GM12878 (cell line): ENCODE data around the gene NPHP1. TPM values are rescaled to one million over a fixed set of nuclear protein-coding genes. Genes with fewer than 3 reads are reported as not detected.

Experiments used
- ATAC-seq: fragments of 200-7000 bp; cut with Tn5 transposase; 3 replicates; pipeline ENCODE4 v1.9.1; 2020; ENCODE audit warnings: mild to moderate bottlenecking, moderate library complexity
- BruUV-seq: library from RNA; stranded (reverse); fragments of 400-500 nt; replicated peaks from 2 replicates; lab custom pipeline; 2021; lab: Mats Ljungman, UMichigan
- CTCF ChIA-PET: fragments of 300-600 bp; sonication (Branson Sonifier 250); formaldehyde crosslinking; extraction: SDS; loops from one replicate; lab custom pipeline; 2021; ENCODE audit warnings: inconsistent platforms; lab: Yijun Ruan, JAX
- POLR2A ChIA-PET: fragments of 350-600 bp; formaldehyde crosslinking; extraction: SDS; loops from one replicate; lab custom pipeline; 2021; ENCODE audit warnings: inconsistent platforms; lab: Charles Lee
- RAD21 ChIA-PET: fragments of 300-600 bp; sonication (Branson Sonifier 250); formaldehyde crosslinking; loops from one replicate; lab custom pipeline; 2023; ENCODE audit warnings: antibody characterized with exemption; ENCODE audit not compliant: unreplicated experiment; lab: Charles Lee
- SMC1A ChIA-PET: fragments of 300-600 bp; sonication (Branson Sonifier 250); formaldehyde crosslinking; loops from one replicate; lab custom pipeline; 2023; ENCODE audit not compliant: unreplicated experiment, uncharacterized antibody; lab: Charles Lee
- DNase-seq: peaks from one replicate; pipeline ENCODE4 v3.0.0-alpha.2; 2011; ENCODE audit warnings: low read depth, low spot score
- FAIRE-seq: peaks from 3 replicates; lab custom pipeline; 2011; peaks lifted over from hg19 to GRCh38; lab: Jason Lieb, UNC
- H2AFZ ChIP-seq: 2 replicates; pipeline ENCODE4 v1.6.0; 2011; ENCODE audit warnings: low read depth, low read length, control low read depth; ENCODE audit not compliant: control insufficient read depth
- H3K27ac ChIP-seq: 2 replicates; pipeline ENCODE4 v1.5.1; 2011; ENCODE audit warnings: control low read depth; ENCODE audit not compliant: control insufficient read depth, insufficient read depth
- H3K27me3 ChIP-seq, 2 experiments: replicated peaks in 1 of 2; 2 replicates each; pipeline versions ENCODE4 v1.6.0 to v1.6.1; 2011; ENCODE audit warnings: low read length in 1 of 2; ENCODE audit not compliant: control insufficient read depth in 2 of 2, insufficient read depth in 2 of 2
- H3K36me3 ChIP-seq, 2 experiments: 2 replicates each; pipeline ENCODE4 v1.5.1; 2011; ENCODE audit warnings: low read length in 1 of 2; ENCODE audit not compliant: control insufficient read depth in 2 of 2, insufficient read depth in 2 of 2
- H3K4me1 ChIP-seq: 2 replicates; pipeline ENCODE4 v1.6.1; 2011; ENCODE audit warnings: mild to moderate bottlenecking, low read length, moderate library complexity, mixed read lengths; ENCODE audit not compliant: control insufficient read depth, insufficient read depth
- H3K4me2 ChIP-seq: 2 replicates; pipeline ENCODE4 v1.6.0; 2011; ENCODE audit warnings: control low read depth; ENCODE audit not compliant: control insufficient read depth, insufficient read depth
- H3K4me3 ChIP-seq: fragments of 200-600 bp; sonication (generic); 2 replicates; pipeline ENCODE4 v1.5.1; 2016
- H3K79me2 ChIP-seq: 2 replicates; pipeline ENCODE4 v1.6.0; 2011; ENCODE audit warnings: low read length; ENCODE audit not compliant: control insufficient read depth, insufficient read depth
- H3K9ac ChIP-seq: 2 replicates; pipeline ENCODE4 v1.8.0; 2011; ENCODE audit warnings: low read length, control low read depth, mixed read lengths; ENCODE audit not compliant: control insufficient read depth, insufficient read depth
- H3K9me3 ChIP-seq: replicated peaks from 3 replicates; pipeline ENCODE4 v1.5.1; 2011; ENCODE audit warnings: mild to moderate bottlenecking, low read length; ENCODE audit not compliant: control insufficient read depth, insufficient read depth
- H4K20me1 ChIP-seq: 2 replicates; pipeline ENCODE4 v1.6.0; 2011; ENCODE audit not compliant: control insufficient read depth, insufficient read depth
- ASH2L ChIP-seq: fragments of 300-600, 200-600 bp; sonication (generic); IDR thresholded peaks from 2 replicates; pipeline ENCODE4 v1.6.1; 2017; ENCODE audit warnings: low read depth, mild to moderate bottlenecking, borderline replicate concordance
- BCL11A ChIP-seq: IDR thresholded peaks from 2 replicates; pipeline ENCODE4 v1.6.1; 2011; ENCODE audit warnings: low read depth, low read length
- ETV6 ChIP-seq, 2 experiments: fragments of 450-650 bp in 1 of 2; IDR thresholded peaks in 1 of 2; conservative IDR thresholded peaks in 1 of 2; 2 replicates each; pipeline ENCODE4 v1.6.1; 2014; ENCODE audit warnings: antibody characterized with exemption in 1 of 2, borderline replicate concordance in 1 of 2, low read depth in 1 of 2, mild to moderate bottlenecking in 1 of 2, moderate library complexity in 1 of 2
- EZH2 ChIP-seq: IDR thresholded peaks from 2 replicates; pipeline ENCODE4 v1.6.1; 2012; ENCODE audit warnings: low read depth, mild to moderate bottlenecking, control low read depth, inconsistent platforms, low read length, borderline replicate concordance; ENCODE audit not compliant: control insufficient read depth
- FOS ChIP-seq: IDR thresholded peaks from 3 replicates; pipeline ENCODE4 v1.6.1; 2011; ENCODE audit warnings: borderline replicate concordance; ENCODE audit not compliant: insufficient read length; ENCODE audit errors: extremely low read depth
- HDAC6 ChIP-seq: fragments of 200-600 bp; sonication (generic); IDR thresholded peaks from one replicate; pipeline ENCODE4 v1.8.0; 2017; ENCODE audit warnings: antibody characterized with exemption; ENCODE audit not compliant: unreplicated experiment
- RUNX3 ChIP-seq: IDR thresholded peaks from 2 replicates; pipeline ENCODE4 v1.6.1; 2012; ENCODE audit warnings: low read length, inconsistent platforms
- SP1 ChIP-seq: IDR thresholded peaks from one replicate; pipeline ENCODE4 v1.6.1; 2011; ENCODE audit warnings: low read depth, low read length
- ZNF217 ChIP-seq: fragments of 450-650 bp; IDR thresholded peaks from 2 replicates; pipeline ENCODE4 v1.6.1; 2017; ENCODE audit warnings: antibody characterized with exemption, mild to moderate bottlenecking
- ZNF274 ChIP-seq: IDR thresholded peaks from one replicate; pipeline ENCODE4 v1.8.0; 2011; ENCODE audit not compliant: insufficient read length, insufficient read depth
- WGBS: methylation state at CpG from one replicate; pipeline ENCODE4 v1.1.6; 2016; ENCODE audit warnings: low lambda C conversion rate; ENCODE audit not compliant: insufficient replicate concordance, insufficient coverage; ENCODE audit errors: missing lambda C conversion rate; 5-methylcytosine and 5-hydroxymethylcytosine counted together
- in situ Hi-C: fragments of 300-500 bp; cut with MboI; formaldehyde crosslinking; loops from 9 replicates; pipeline ENCODE4 v1.14.3; 2018; ENCODE audit warnings: mixed read lengths
- intact Hi-C: fragments of 100-400 bp; cut with micrococcal nuclease; formaldehyde crosslinking; loops from one replicate; pipeline ENCODE4 v1.14.2; 2022; ENCODE audit not compliant: unreplicated experiment
- polyA plus RNA-seq, 11 experiments: library from polyadenylated mRNA; depleted of rRNA in 4 of 11; unstranded in 6 of 11; stranded (reverse) in 5 of 11; fragments of >200 nt; fragmentation: Nextera tagmentation in 4 of 11; fragmentation: Illumina TruSeq in 1 of 11; extraction: Ambion mirVana in 4 of 11; extraction: Trizol in 1 of 11; gene quantifications; 1 replicate in 1 of 11; 2 replicates in 10 of 11; pipeline versions ENCODE4 v1.2.1 to v1.2.3, GENCODE V29; 2011 to 2016; ENCODE audit warnings: inconsistent platforms in 2 of 11, missing spikeins in 2 of 11, low read depth in 1 of 11
- total RNA-seq, 4 experiments: library from RNA; depleted of rRNA in 3 of 4; stranded (reverse); fragments of >200 nt in 3 of 4; fragmentation: Illumina TruSeq in 1 of 4; extraction: Trizol in 1 of 4; gene quantifications; 2 replicates each; pipeline versions ENCODE4 v1.2.1 to v1.2.3, GENCODE V29; 2013 to 2021
- TF ChIP-seq, protein P1 (sequence below): IDR thresholded peaks from 2 replicates; pipeline ENCODE4 v1.6.1; 2011; ENCODE audit warnings: low read depth, mild to moderate bottlenecking, low read length, moderate library complexity, borderline replicate concordance; ENCODE audit errors: extremely low read depth
- TF ChIP-seq, protein P2 (sequence below): fragments of 450-650 bp; formaldehyde crosslinking; IDR thresholded peaks from 2 replicates; pipeline ENCODE4 v1.4.0; 2020; ENCODE audit warnings: mild to moderate bottlenecking, moderate library complexity

Gene NPHP1
- total and polyA plus RNA-seq, 10 of the 15 experiments (the other 5 are each of a cell fraction or from before 2014, with no cell fraction given): 0.23 to 3.5 (median 1.2) TPM

DNA sequence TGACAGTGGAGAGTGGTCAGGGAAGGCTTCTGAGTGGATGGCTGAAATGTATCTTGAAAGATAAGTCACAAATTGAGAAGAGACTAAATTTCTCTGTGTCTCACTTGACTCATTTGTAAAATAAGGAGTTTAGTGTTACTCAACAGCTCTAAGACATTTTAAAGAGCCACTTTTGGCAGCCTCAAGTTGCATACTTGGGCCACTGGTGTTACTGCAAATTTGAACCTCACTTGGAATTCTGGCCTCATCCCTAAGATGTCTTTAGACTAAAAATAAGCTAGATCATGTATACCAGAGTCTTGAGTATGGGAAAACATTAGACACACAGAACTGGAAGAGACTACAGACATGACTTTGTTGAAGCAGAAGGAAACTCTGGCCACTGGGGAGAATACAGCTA, 12.0 kb upstream of the NPHP1 start:
- Histone ChIP-seq H3K79me2 (peaks cover 7% of the 10 kb centered on the region), H3K36me3 (no peaks in the 10 kb centered on the region), H3K27ac (no peak overlapping the region), H3K4me2 (no peak overlapping the region), H3K4me3 (no peak overlapping the region), H3K9me3 (peaks cover 2% of the 10 kb centered on the region; the same call in 1 of the 3 replicates), H3K27me3 (no peaks in the 10 kb centered on the region; a peak in 2 of 4 replicates), H3K9ac (no peak overlapping the region), H2AFZ (no peak overlapping the region), H4K20me1 (no peaks in the 10 kb centered on the region), H3K4me1 (no peaks in the 10 kb centered on the region; the same call in 1 of the 2 replicates)
- ChIA-PET RAD21 (no interaction called here), SMC1A (no interaction called here), CTCF (no interaction called here), POLR2A (no interaction called here)
- DNase-seq (no peak), ATAC-seq (no peak), FAIRE-seq (no peak)
- no TSS peak for BruUV-seq
- intact Hi-C loops (no loop called here), in situ Hi-C loops (no loop called here)
- TF ChIP-seq BCL11A (no peak), ZNF274 (no peak), HDAC6 (no peak)
- TF ChIP-seq, protein P1, sequence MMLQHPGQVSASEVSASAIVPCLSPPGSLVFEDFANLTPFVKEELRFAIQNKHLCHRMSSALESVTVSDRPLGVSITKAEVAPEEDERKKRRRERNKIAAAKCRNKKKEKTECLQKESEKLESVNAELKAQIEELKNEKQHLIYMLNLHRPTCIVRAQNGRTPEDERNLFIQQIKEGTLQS: no peak

GRCh38 chr2:110216199-110216598, 11.4 kb upstream of the NPHP1 start:
- H3K9me3 ChIP-seq: peaks cover 2% of the 10 kb centered on the region; the same call in 1 of the 3 replicates
- WGBS: 0% methylated on average over 3 of the region's 3 CpGs
- ChIA-PET SMC1A (no interaction called here), POLR2A (no interaction called here), CTCF (no interaction called here), RAD21 (interaction anchor here (0.9 kb wide), 1 partner anchor 668 kb away, joined by 3 read pairs; no protein-coding TSS in a partner anchor)
- intact Hi-C loops (no loop called here), in situ Hi-C loops (no loop called here)
- H3K9ac ChIP-seq: no peak overlapping the region
- no peak overlapping the region for H3K4me2 ChIP-seq
- H3K79me2 ChIP-seq: peaks cover 12% of the 10 kb centered on the region
- FAIRE-seq (no peak), ATAC-seq (no peak), DNase-seq (no peak)
- H2AFZ ChIP-seq: no peak overlapping the region
- H3K27ac ChIP-seq: no peak overlapping the region
- no peak overlapping the region for H3K4me3 ChIP-seq
- H4K20me1 ChIP-seq: no peaks in the 10 kb centered on the region
- H3K27me3 ChIP-seq: no peaks in the 10 kb centered on the region; a peak in 1 of 4 replicates
- no peaks in the 10 kb centered on the region; the same call in 1 of the 2 replicates for H3K4me1 ChIP-seq
- H3K36me3 ChIP-seq: no peaks in the 10 kb centered on the region
- no TSS peak for BruUV-seq
- TF ChIP-seq ASH2L: no peak
- TF ChIP-seq, protein P2, sequence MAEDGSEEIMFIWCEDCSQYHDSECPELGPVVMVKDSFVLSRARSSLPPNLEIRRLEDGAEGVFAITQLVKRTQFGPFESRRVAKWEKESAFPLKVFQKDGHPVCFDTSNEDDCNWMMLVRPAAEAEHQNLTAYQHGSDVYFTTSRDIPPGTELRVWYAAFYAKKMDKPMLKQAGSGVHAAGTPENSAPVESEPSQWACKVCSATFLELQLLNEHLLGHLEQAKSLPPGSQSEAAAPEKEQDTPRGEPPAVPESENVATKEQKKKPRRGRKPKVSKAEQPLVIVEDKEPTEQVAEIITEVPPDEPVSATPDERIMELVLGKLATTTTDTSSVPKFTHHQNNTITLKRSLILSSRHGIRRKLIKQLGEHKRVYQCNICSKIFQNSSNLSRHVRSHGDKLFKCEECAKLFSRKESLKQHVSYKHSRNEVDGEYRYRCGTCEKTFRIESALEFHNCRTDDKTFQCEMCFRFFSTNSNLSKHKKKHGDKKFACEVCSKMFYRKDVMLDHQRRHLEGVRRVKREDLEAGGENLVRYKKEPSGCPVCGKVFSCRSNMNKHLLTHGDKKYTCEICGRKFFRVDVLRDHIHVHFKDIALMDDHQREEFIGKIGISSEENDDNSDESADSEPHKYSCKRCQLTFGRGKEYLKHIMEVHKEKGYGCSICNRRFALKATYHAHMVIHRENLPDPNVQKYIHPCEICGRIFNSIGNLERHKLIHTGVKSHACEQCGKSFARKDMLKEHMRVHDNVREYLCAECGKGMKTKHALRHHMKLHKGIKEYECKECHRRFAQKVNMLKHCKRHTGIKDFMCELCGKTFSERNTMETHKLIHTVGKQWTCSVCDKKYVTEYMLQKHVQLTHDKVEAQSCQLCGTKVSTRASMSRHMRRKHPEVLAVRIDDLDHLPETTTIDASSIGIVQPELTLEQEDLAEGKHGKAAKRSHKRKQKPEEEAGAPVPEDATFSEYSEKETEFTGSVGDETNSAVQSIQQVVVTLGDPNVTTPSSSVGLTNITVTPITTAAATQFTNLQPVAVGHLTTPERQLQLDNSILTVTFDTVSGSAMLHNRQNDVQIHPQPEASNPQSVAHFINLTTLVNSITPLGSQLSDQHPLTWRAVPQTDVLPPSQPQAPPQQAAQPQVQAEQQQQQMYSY (CRISPR knock-in tag): no peak
- TF ChIP-seq SP1: no peak
- no peak for TF ChIP-seq FOS
- no peak for TF ChIP-seq EZH2
- TF ChIP-seq ETV6 (conservative IDR thresholded peaks at IDR 0.05 in 1 of 2, IDR thresholded peaks at IDR 0.05 in 1 of 2; ENCODE audit: borderline replicate concordance in 1 of 2, low read depth in 1 of 2): no peak
- no peak for TF ChIP-seq ZNF217
- TF ChIP-seq RUNX3: no peak
